ENCODE results near the gene DPAGT1. TPM values are rescaled to one million over a fixed set of nuclear protein-coding genes. Genes with fewer than 3 reads are reported as not detected.

The DPAGT1 gene
- total RNA-seq, 4 donors from 2014 or later = 2.8 to 30.6 (median 16.9) TPM

DNA sequence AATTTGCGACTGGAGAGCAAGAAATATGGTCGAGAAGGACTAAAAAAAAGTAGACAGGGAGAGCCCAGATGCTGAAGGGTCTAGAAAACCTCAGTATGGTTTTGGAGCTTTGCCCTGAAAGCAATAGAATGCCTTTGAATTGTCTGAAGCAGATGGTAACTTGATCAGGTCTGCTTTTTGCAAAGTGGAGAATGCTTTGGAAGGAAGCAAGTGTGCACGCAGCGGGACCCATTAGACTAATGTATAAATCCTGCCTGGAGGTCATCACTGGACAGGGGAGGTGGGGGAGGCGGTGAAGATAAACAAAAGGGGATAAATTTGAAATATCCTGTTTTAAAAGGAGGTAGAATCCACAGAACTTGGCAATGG is 19.0 kb upstream of the DPAGT1 start:
- Histone ChIP-seq H3K4me1 (peaks cover 0 to 10% of the 10 kb centered on the region in 2 donors), H3K27me3 (no peaks in the 10 kb centered on the region), H3K4me3 (peak overlapping the region; percentile 29 to 91), H3K27ac (peak overlapping the region; percentile 81 to 85), H3K36me3 (no peaks in the 10 kb centered on the region), H3K9me3 (no peaks in the 10 kb centered on the region)
- peak in 1 of 2 donors; percentile 50 for DNase-seq
- intact Hi-C loops (cut with DNase I; ENCODE audit: low total_unique reads) = no loop called here
- no peak for TF ChIP-seq POLR2A (IDR thresholded peaks at IDR 0.05)
- TF ChIP-seq, protein P1, sequence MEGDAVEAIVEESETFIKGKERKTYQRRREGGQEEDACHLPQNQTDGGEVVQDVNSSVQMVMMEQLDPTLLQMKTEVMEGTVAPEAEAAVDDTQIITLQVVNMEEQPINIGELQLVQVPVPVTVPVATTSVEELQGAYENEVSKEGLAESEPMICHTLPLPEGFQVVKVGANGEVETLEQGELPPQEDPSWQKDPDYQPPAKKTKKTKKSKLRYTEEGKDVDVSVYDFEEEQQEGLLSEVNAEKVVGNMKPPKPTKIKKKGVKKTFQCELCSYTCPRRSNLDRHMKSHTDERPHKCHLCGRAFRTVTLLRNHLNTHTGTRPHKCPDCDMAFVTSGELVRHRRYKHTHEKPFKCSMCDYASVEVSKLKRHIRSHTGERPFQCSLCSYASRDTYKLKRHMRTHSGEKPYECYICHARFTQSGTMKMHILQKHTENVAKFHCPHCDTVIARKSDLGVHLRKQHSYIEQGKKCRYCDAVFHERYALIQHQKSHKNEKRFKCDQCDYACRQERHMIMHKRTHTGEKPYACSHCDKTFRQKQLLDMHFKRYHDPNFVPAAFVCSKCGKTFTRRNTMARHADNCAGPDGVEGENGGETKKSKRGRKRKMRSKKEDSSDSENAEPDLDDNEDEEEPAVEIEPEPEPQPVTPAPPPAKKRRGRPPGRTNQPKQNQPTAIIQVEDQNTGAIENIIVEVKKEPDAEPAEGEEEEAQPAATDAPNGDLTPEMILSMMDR (IDR thresholded peaks at IDR 0.05) = no peak

DNA sequence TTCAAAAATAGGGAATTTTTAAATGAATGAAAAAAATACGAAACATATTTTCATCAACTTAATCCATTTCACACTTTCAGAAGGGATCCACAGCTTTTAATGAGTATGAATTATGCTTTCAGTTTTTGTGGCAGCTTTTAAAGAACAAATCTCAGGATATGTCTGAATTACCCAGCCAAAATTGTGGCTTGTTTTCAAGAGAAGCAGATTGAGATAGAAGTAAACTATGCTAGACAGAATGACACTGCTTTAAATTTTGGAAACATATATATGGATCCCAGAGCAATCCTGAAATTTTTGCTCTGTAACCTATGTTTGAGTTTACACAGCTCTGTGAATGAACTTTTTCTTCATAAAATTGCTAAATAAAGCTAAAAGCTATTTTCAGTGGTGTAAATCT is 17.3 kb upstream of the DPAGT1 start:
- DNase-seq = no peak
- H3K36me3 ChIP-seq = no peaks in the 10 kb centered on the region
- intact Hi-C loops (cut with DNase I; ENCODE audit: low total_unique reads) = no loop called here
- H3K27ac ChIP-seq = no peak overlapping the region
- H3K4me1 ChIP-seq = peaks cover 0 to 10% of the 10 kb centered on the region in 2 donors
- H3K4me3 ChIP-seq = no peak overlapping the region
- no peaks in the 10 kb centered on the region for H3K9me3 ChIP-seq
- no peaks in the 10 kb centered on the region for H3K27me3 ChIP-seq
- no peak for TF ChIP-seq POLR2A (IDR thresholded peaks at IDR 0.05)
- TF ChIP-seq, protein P1 (IDR thresholded peaks at IDR 0.05) = no peak

DNA sequence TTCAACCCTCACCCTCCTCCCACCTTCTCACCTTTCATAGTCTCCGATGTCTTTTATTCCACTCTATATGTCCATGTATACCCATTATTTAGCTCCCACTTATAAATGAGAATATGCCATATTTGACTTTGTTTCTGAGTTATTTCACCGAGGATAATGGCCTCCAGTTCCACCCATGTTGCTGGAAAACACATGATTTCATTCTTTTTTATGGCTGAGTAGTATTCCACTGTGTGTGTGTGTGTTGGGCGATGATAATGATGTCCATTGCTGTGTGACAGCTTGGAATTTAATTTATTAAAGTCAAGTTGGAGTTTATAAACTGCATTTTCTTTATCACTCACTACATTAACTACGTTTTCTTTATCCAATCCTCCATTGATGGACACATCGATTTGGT is 16.6 kb upstream of the DPAGT1 start:
- intact Hi-C loops (cut with DNase I; ENCODE audit: low total_unique reads) = no loop called here
- no peaks in the 10 kb centered on the region for H3K36me3 ChIP-seq
- H3K27ac ChIP-seq = no peak overlapping the region
- no peak for DNase-seq
- peaks cover 0 to 10% of the 10 kb centered on the region in 2 donors for H3K4me1 ChIP-seq
- no peak overlapping the region for H3K4me3 ChIP-seq
- no peak for TF ChIP-seq POLR2A (IDR thresholded peaks at IDR 0.05)
- TF ChIP-seq, protein P1 (IDR thresholded peaks at IDR 0.05) = no peak
- H3K9me3 ChIP-seq = no peaks in the 10 kb centered on the region
- H3K27me3 ChIP-seq = no peaks in the 10 kb centered on the region

DNA sequence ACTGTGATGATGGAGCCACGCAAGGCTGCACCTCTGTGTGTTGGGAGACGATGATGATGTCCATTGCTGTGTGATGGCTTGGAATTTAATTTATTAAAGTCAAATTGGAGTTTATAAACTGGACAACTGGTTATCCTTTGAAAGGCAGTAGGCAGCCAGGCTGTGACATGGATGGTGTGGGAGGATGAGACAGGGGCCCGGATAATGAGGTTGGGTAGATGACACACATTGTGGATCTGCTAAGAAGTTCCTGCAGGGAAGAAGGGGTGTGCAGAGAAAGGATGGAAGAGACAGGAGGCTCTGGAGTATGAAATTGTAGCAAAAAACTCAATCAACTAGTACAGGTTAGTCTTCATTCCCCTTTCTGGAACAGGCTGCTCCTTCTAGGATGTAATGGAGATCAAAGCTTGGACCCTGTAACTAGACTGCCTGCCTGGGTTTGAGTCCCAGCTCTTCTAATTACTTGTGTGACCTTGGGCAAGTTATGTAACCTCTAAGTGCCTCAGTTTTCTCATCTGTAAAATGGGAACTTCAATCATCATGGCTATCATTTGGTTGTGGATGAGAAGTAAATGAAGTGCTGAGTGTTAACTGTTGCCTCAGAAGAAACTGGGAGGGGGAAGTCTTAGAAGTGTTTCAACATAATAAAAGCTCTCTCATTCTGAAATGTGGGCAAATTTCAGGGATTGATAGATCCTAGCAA is 15.5 kb upstream of the DPAGT1 start:
- no peaks in the 10 kb centered on the region for H3K36me3 ChIP-seq
- H3K4me3 ChIP-seq = no peak overlapping the region

DNA sequence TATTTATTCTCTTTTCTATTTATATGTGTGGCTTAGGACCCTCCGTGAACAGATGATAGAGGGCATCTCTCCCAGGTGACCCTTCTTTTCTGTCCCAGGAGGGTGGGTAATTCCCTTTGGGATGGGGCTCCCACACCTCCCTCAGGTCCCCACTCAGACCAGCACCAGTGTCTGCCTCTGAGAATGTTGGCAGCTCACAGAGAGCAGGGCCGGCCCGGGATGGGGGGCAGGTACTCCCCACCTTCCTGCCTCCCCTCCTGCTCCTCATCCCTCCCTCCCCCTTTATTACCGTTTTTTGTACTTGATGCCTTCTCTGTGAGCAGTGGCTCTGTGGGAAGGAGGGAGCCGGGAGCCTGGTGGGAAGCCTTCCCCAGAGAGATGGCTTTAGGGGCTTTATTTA is 14.9 kb upstream of the DPAGT1 start:
- intact Hi-C loops (cut with DNase I; ENCODE audit: low total_unique reads) = no loop called here
- H3K36me3 ChIP-seq = no peaks in the 10 kb centered on the region
- no peak overlapping the region for H3K27ac ChIP-seq
- H3K4me3 ChIP-seq = no peak overlapping the region
- H3K27me3 ChIP-seq = no peaks in the 10 kb centered on the region
- no peaks in the 10 kb centered on the region for H3K4me1 ChIP-seq
- TF ChIP-seq, protein P1 (IDR thresholded peaks at IDR 0.05) = no peak
- TF ChIP-seq POLR2A (IDR thresholded peaks at IDR 0.05) = no peak
- no peaks in the 10 kb centered on the region for H3K9me3 ChIP-seq
- DNase-seq = no peak

More for the DNA sequence above, 15.5 kb upstream of the DPAGT1 start:
- no peaks in the 10 kb centered on the region for H3K27me3 ChIP-seq
- no peak overlapping the region for H3K27ac ChIP-seq
- no peak for DNase-seq
- peaks cover 0 to 3% of the 10 kb centered on the region in 2 donors for H3K4me1 ChIP-seq
- intact Hi-C loops (cut with DNase I; ENCODE audit: low total_unique reads) = no loop called here
- TF ChIP-seq POLR2A (IDR thresholded peaks at IDR 0.05) = no peak
- TF ChIP-seq, protein P1 (IDR thresholded peaks at IDR 0.05) = no peak
- H3K9me3 ChIP-seq = no peaks in the 10 kb centered on the region

Measured in uterus (tissue), 4 donors.